HCT116 (cell line): ENCODE measurements around the gene GAP43.

Source experiments
- RAD21 ChIP-seq: IDR thresholded peaks from 2 replicates; pipeline ENCODE4 v1.6.1; 2012; ENCODE audit warnings: low read depth, mild to moderate bottlenecking
- SIN3A ChIP-seq: IDR thresholded peaks from 2 replicates; pipeline ENCODE4 v1.6.1; 2012; ENCODE audit warnings: low read depth
- TF ChIP-seq, protein P1 (sequence below): IDR thresholded peaks from 2 replicates; pipeline ENCODE4 v1.6.1; 2012; ENCODE audit warnings: low read depth
- TF ChIP-seq, protein P2 (sequence below), 3 experiments: fragments of 200-600 bp in 1 of 3; sonication (generic) in 1 of 3; IDR thresholded peaks in 2 of 3; conservative IDR thresholded peaks in 1 of 3; 2 replicates each; pipeline ENCODE4 v1.5.1; 2012 to 2017; ENCODE audit warnings: low read depth in 2 of 3, low read length in 2 of 3, antibody characterized with exemption in 1 of 3, borderline replicate concordance in 1 of 3, control low read depth in 1 of 3, mild to moderate bottlenecking in 1 of 3, mixed read lengths in 1 of 3, mixed run types in 1 of 3, moderate library complexity in 1 of 3; ENCODE audit not compliant: insufficient read depth in 1 of 3

DNA sequence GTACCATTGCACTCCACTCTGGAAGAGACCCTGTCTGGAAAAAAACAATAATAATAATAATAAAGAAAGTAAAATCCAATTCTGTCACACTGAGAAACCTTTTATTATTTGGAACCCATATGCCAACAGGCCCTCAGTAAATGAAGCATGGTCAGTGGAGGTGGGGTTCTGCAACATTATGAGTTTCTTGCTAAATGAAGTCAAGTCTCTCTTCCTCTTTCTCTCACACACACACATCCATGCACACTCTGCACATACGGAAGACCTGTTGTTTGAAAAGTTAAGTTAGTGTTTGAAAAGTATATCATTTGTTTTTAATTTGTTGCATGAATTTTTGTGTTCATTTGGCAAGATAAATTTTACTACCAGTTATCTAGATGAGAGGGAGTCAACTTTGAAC, 27.8 kb downstream of the GAP43 start:
- TF ChIP-seq, protein P1, sequence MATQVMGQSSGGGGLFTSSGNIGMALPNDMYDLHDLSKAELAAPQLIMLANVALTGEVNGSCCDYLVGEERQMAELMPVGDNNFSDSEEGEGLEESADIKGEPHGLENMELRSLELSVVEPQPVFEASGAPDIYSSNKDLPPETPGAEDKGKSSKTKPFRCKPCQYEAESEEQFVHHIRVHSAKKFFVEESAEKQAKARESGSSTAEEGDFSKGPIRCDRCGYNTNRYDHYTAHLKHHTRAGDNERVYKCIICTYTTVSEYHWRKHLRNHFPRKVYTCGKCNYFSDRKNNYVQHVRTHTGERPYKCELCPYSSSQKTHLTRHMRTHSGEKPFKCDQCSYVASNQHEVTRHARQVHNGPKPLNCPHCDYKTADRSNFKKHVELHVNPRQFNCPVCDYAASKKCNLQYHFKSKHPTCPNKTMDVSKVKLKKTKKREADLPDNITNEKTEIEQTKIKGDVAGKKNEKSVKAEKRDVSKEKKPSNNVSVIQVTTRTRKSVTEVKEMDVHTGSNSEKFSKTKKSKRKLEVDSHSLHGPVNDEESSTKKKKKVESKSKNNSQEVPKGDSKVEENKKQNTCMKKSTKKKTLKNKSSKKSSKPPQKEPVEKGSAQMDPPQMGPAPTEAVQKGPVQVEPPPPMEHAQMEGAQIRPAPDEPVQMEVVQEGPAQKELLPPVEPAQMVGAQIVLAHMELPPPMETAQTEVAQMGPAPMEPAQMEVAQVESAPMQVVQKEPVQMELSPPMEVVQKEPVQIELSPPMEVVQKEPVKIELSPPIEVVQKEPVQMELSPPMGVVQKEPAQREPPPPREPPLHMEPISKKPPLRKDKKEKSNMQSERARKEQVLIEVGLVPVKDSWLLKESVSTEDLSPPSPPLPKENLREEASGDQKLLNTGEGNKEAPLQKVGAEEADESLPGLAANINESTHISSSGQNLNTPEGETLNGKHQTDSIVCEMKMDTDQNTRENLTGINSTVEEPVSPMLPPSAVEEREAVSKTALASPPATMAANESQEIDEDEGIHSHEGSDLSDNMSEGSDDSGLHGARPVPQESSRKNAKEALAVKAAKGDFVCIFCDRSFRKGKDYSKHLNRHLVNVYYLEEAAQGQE: no peak
- TF ChIP-seq, protein P2, sequence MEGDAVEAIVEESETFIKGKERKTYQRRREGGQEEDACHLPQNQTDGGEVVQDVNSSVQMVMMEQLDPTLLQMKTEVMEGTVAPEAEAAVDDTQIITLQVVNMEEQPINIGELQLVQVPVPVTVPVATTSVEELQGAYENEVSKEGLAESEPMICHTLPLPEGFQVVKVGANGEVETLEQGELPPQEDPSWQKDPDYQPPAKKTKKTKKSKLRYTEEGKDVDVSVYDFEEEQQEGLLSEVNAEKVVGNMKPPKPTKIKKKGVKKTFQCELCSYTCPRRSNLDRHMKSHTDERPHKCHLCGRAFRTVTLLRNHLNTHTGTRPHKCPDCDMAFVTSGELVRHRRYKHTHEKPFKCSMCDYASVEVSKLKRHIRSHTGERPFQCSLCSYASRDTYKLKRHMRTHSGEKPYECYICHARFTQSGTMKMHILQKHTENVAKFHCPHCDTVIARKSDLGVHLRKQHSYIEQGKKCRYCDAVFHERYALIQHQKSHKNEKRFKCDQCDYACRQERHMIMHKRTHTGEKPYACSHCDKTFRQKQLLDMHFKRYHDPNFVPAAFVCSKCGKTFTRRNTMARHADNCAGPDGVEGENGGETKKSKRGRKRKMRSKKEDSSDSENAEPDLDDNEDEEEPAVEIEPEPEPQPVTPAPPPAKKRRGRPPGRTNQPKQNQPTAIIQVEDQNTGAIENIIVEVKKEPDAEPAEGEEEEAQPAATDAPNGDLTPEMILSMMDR (IDR thresholded peaks at IDR 0.05 in 2 of 3, conservative IDR thresholded peaks at IDR 0.05 in 1 of 3; ENCODE audit: borderline replicate concordance in 1 of 3, insufficient read depth in 1 of 3, low read depth in 2 of 3, low read length in 2 of 3): no peak
- TF ChIP-seq SIN3A: no peak
- TF ChIP-seq RAD21: no peak
